H7 (cell line): ENCODE measurements around the gene FCN1. TPM values are rescaled to one million over a fixed set of nuclear protein-coding genes. Genes with fewer than 3 reads are reported as not detected.

Source experiments
- DNase-seq: peaks from one replicate; pipeline ENCODE4 v3.0.0; 2012
- H3K27me3 ChIP-seq: 2 replicates; pipeline ENCODE4 v1.6.0; 2011; ENCODE audit warnings: mild to moderate bottlenecking, low read length; ENCODE audit not compliant: control insufficient read depth, insufficient read depth
- H3K36me3 ChIP-seq: replicated peaks from 2 replicates; pipeline ENCODE4 v1.5.1; 2011; ENCODE audit warnings: low read length; ENCODE audit not compliant: control insufficient read depth, insufficient read depth
- H3K4me3 ChIP-seq: 2 replicates; pipeline ENCODE4 v1.5.1; 2011; ENCODE audit warnings: low read depth, mild to moderate bottlenecking, control low read depth, low read length, moderate library complexity; ENCODE audit not compliant: insufficient read depth
- total RNA-seq: library from RNA; depleted of rRNA; stranded (reverse); fragments of >200 nt; shearing (Covaris generic); gene quantifications from 2 replicates; pipeline ENCODE4 v1.2.3, GENCODE V29; 2014

Gene FCN1
- total RNA-seq, 1 experiment from 2014 or later: not detected

- peak; percentile 77 for DNase-seq
- no peak overlapping the region for H3K4me3 ChIP-seq
- H3K36me3 ChIP-seq: no peaks in the 10 kb centered on the region
- no peaks in the 10 kb centered on the region for H3K27me3 ChIP-seq
Observed at GRCh38 chr9:134936346-134937163, 18.8 kb upstream of the FCN1 start.

DNA sequence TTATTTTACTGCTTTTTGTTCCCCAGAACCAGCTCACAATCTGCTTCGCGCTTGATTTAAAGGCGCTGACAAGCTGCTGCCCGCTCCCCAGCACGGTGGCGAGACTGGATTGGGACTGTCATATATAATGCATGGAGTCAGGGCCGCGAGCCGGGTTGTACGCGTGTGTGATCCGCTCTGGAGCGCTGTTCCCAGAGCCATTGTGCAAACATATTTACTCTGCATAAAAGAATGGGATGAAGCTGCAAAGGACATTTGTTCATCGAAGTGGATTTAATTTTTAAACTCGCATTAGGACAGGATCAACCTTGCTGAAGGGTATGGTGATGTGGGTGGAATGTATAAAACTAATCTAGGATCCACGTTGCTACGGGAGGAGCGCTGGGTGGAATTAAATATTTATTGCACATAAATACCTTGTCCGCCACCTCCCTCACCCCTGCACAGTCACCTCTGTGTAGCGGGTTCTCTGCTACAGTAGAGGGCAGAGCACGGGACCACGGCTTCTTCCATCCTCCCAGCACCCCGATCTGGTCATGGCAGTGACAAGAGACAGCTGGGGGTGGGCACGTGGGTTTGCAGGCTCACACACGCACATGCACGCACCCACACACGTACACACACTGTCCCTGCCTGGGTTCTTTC lies 18.1 kb upstream of the FCN1 start:
- peak; percentile 23 for DNase-seq
- Histone ChIP-seq H3K4me3 (no peak overlapping the region), H3K27me3 (no peaks in the 10 kb centered on the region), H3K36me3 (no peaks in the 10 kb centered on the region)

DNA sequence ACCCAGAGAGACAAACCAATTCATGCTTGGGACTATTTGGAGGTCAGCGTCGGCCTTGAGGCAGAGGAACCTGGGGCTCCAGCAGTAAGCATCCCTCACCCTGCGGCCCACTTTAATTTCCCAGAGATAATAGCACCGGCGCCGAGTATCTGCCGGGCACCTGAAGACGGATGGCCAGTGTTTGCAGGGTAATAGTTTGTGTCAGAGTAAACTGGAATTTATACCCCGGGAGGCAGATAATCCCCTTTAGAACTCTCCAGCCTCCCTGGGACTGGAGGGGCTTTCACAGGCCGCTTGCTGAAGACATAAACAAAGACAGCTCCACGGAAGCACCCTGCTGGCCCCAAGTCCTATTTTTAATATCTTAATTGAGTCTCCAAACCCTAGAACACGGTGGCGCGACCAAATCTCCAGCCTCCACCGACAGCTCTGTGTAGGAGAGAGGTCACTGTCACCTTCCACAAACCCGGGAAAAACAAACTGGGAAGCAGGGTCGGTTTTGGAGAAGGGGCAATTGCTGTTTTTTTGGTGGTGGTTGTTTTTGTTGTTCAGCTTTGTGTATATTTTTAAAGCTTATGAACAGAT lies 17.4 kb upstream of the FCN1 start:
- Histone ChIP-seq H3K27me3 (no peaks in the 10 kb centered on the region), H3K4me3 (no peak overlapping the region), H3K36me3 (no peaks in the 10 kb centered on the region)
- peak; percentile 67 for DNase-seq

DNA sequence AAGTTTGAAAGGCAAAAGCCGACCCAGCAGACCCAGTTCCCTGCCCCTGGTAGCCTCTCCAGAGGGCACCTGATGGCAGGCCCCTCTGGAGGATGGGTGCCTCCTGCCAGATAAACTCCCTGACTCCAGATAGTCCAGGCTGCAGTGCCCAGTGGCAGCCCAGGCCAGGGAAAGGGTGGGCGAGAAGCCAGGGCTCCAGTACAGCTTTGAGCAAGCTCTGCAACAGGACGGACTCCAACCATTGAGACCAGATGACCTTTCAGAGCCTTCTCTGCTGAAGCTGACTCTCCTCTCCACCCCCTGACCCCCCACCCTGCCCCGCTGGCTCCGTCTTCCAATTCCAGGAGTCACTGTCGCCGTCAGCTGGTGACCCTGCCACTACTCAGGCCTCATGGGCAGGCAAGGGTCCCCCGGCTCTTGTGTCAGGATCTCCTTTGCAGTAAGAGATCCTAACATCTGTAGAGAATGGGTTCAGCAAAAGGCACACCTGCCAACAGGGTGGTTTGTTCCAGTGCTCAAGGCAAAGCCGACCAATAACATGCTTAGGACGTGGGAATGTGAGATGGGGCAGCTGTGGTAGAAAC lies 15.5 kb upstream of the FCN1 start:
- Histone ChIP-seq H3K27me3 (no peaks in the 10 kb centered on the region), H3K36me3 (no peaks in the 10 kb centered on the region)
- peak; percentile 18 for DNase-seq

DNA sequence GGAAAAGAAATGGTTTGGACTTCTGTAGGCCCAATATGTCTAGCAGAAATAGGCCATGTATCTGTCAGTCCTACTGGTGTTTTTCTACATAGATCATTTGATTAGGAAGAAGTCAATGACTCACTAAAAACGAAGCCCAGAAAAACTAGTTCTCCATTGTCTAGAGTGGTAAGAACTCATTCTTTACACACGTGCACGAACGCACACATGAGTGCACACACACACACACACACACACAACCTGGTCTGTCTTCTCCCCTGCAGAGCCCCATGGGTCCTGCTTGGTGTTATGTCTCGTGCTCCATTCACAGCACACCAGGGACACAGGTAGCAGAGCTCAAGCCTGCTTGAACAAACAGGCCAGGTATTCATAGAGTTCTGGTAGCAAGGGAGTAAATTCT lies 14.9 kb upstream of the FCN1 start:
- no peak for DNase-seq
- H3K4me3 ChIP-seq: no peak overlapping the region
- no peaks in the 10 kb centered on the region for H3K27me3 ChIP-seq
- H3K36me3 ChIP-seq: no peaks in the 10 kb centered on the region

More for the DNA sequence above, 15.5 kb upstream of the FCN1 start:
- no peak overlapping the region for H3K4me3 ChIP-seq

DNA sequence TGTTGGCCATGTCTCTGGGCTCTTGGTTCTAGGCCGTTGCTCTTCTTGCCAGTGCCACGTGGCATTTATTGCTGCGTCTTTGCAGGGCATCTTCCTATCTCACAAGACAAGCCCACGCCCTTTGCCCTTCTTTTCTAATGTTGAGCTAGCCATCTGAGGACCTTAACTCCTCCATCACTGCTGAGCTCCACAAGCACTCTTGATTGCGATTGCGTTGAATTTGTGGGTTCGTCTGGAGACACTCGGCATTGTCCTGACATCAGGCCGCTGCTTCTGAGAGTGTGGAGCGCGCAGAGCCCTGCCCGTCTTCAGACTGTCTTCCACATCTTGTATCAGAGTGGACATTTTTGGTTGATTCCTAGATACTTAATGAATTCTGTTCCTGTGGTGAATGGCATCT lies 14.5 kb upstream of the FCN1 start:
- no peaks in the 10 kb centered on the region for H3K27me3 ChIP-seq
- no peak overlapping the region for H3K4me3 ChIP-seq
- H3K36me3 ChIP-seq: no peaks in the 10 kb centered on the region
- no peak for DNase-seq

DNA sequence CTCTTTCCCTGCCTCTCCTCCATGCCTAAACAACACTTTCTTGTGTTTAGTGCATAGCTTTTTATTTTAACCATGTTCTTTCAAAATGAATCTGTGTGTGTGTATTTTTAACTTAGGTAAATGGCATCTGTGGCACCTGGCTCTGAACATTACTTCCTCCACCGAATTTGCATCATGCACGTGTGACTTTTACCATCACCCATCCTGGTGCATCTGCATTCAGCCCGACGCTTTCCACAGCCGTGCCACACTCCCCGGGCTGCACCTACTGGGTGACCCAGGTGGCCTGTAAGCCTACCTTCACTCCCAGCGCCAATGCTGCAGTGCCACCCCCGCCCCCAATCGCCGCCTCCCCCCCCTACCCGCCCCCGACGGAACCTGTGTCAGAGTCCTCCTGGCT lies 12.7 kb upstream of the FCN1 start:
- Histone ChIP-seq H3K27me3 (no peaks in the 10 kb centered on the region), H3K4me3 (no peak overlapping the region), H3K36me3 (no peaks in the 10 kb centered on the region)
- peak; percentile 60 for DNase-seq

- no peaks in the 10 kb centered on the region for H3K27me3 ChIP-seq
- DNase-seq: peak; percentile 47
- H3K4me3 ChIP-seq: no peak overlapping the region
- no peaks in the 10 kb centered on the region for H3K36me3 ChIP-seq
Observed at GRCh38 chr9:134929193-134930158, 11.8 kb upstream of the FCN1 start.

DNA sequence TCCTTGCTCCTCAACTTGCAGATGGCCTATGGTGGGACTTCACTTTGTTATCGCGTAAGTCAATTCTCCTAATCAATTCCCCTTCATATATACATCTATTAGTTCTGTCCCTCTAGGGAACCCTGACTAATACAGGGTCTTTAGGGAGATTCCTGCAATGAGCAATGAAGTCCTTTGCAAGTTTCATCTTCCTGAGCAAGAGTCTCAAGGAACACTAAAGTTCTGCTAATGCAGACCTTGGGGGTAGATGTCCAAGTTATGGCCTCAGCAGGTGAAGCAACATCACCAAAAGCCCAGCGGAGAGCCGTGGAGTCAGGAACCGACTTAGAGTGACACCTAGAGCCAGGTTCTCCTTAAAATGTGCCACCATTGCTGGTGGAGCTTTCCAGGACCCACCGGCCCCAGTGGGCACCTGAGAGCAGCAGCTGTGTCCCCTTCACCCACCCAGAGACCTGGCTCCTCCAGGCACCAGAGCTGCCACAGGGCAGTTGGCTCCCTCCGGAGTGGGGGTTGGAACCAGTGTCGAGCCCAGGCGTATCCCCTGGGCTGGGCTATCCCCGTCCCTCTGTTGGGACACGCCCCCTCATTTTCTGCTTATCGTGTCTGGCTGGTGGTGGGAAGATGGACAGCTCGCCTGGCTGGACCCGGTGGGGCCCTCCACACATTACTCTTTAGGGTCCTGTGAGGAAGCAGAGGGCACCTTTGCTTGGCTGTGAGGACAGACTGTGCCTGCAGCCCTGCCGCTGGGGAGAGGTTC lies 10.9 kb upstream of the FCN1 start:
- Histone ChIP-seq H3K36me3 (no peaks in the 10 kb centered on the region), H3K27me3 (no peaks in the 10 kb centered on the region), H3K4me3 (no peak overlapping the region)
- peak; percentile 59 for DNase-seq

- Histone ChIP-seq H3K36me3 (no peaks in the 10 kb centered on the region), H3K27me3 (no peaks in the 10 kb centered on the region), H3K4me3 (no peak overlapping the region)
- no peak for DNase-seq
Observed at GRCh38 chr9:134925011-134925511, 7.3 kb upstream of the FCN1 start.

GRCh38 chr9:134923466-134923865 lies 5.8 kb upstream of the FCN1 start:
- no peaks in the 10 kb centered on the region for H3K36me3 ChIP-seq

GRCh38 chr9:134922932-134923240 lies 5.2 kb upstream of the FCN1 start:
- no peak for DNase-seq

More at GRCh38 chr9:134923466-134923865, 5.8 kb upstream of the FCN1 start:
- Histone ChIP-seq H3K27me3 (no peaks in the 10 kb centered on the region), H3K4me3 (no peak overlapping the region)
- no peak for DNase-seq

GRCh38 chr9:134922066-134922931 lies 4.6 kb upstream of the FCN1 start:
- DNase-seq: no peak
- Histone ChIP-seq H3K36me3 (no peaks in the 10 kb centered on the region), H3K4me3 (no peak overlapping the region), H3K27me3 (no peaks in the 10 kb centered on the region)

More at GRCh38 chr9:134922932-134923240, 5.2 kb upstream of the FCN1 start:
- Histone ChIP-seq H3K36me3 (no peaks in the 10 kb centered on the region), H3K4me3 (no peak overlapping the region), H3K27me3 (no peaks in the 10 kb centered on the region)
